ENCODE measurements around the gene GTF2F1.

- TF ChIP-seq CTCF (IDR thresholded peaks at IDR 0.05; ENCODE audit: low read length) (no peak), EZH2phosphoT487 (IDR thresholded peaks at IDR 0.05; ENCODE audit: low read length) (no peak), EZH2 (optimal IDR thresholded peaks at IDR 0.05; ENCODE audit: low read depth, low read length) (no peak)
Measured at GRCh38 chr19:6424939-6425731, 32.2 kb upstream of the GTF2F1 start.
